Transverse colon (tissue), 3 donors: ENCODE data around the gene CFC1B.
"Not testable (repeated sequence)": the region's sequence is repeated elsewhere in the genome, so short reads cannot be mapped to it uniquely, and the experiment has no call there.

Experiments used
- CTCF ChIP-seq, 5 experiments: fragments of 200-600 bp in 3 of 5; fragments of 450-650 bp in 2 of 5; sonication (generic) in 3 of 5; IDR thresholded peaks; 1 replicate in 2 of 5; 2 replicates in 3 of 5; pipeline ENCODE4 v1.5.1; 2016 to 2017; ENCODE audit warnings: antibody characterized with exemption in 5 of 5, inconsistent platforms in 3 of 5, mild to moderate bottlenecking in 2 of 5, moderate library complexity in 1 of 5
- EP300 ChIP-seq: sonication (generic); formaldehyde crosslinking; IDR thresholded peaks from one replicate; pipeline ENCODE4 v1.6.1; 2017; ENCODE audit warnings: antibody characterized with exemption, low read depth
- POLR2A ChIP-seq: fragments of 450-650 bp; IDR thresholded peaks from one replicate; pipeline ENCODE4 v1.6.1; 2016; ENCODE audit warnings: antibody characterized with exemption, mild to moderate bottlenecking, moderate library complexity

GRCh38 chr2:130571929-130572328 is 50.9 kb downstream of the CFC1B start:
- TF ChIP-seq CTCF (IDR thresholded peaks at IDR 0.05); EP300; POLR2A: not testable (repeated sequence)
